ENCODE data around the gene ABHD14A.

DNA sequence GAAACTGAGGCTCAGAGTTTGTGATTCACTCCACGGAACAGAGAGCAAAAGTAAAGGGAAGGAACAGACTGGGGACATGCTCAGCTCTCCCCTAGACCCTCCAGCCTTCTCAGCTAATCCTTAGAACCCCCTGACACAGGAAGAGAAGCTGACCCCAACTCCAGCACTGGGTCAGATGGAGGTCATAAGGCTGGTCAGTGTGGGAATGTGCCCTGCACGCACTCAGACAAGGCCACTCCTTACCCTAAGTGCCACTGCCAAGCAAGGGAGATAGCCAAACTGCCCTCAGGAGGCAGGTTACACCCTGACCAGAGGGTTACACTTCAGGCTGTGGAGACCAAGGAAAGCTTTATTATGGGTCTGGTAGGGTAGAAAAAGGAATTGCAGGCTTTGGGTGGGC, 19.7 kb downstream of the ABHD14A start:
- TF ChIP-seq, protein P1, sequence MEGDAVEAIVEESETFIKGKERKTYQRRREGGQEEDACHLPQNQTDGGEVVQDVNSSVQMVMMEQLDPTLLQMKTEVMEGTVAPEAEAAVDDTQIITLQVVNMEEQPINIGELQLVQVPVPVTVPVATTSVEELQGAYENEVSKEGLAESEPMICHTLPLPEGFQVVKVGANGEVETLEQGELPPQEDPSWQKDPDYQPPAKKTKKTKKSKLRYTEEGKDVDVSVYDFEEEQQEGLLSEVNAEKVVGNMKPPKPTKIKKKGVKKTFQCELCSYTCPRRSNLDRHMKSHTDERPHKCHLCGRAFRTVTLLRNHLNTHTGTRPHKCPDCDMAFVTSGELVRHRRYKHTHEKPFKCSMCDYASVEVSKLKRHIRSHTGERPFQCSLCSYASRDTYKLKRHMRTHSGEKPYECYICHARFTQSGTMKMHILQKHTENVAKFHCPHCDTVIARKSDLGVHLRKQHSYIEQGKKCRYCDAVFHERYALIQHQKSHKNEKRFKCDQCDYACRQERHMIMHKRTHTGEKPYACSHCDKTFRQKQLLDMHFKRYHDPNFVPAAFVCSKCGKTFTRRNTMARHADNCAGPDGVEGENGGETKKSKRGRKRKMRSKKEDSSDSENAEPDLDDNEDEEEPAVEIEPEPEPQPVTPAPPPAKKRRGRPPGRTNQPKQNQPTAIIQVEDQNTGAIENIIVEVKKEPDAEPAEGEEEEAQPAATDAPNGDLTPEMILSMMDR (IDR thresholded peaks at IDR 0.05) = no peak
- no peak for TF ChIP-seq POLR2A (IDR thresholded peaks at IDR 0.05)
- TF ChIP-seq POLR2AphosphoS5 (IDR thresholded peaks at IDR 0.05) = no peak
- no peak for TF ChIP-seq EP300 (IDR thresholded peaks at IDR 0.05; ENCODE audit: low read depth)
